Smooth muscle cell (in vitro differentiated cells): ENCODE measurements around the gene GOSR2. TPM values are rescaled to one million over a fixed set of nuclear protein-coding genes. Genes with fewer than 3 reads are reported as not detected.

Experiments
- DNase-seq: peaks from one replicate; lab custom pipeline; 2025; ENCODE audit not compliant: unreplicated experiment; lab: John Stamatoyannopoulos, UW
- H2AFZ ChIP-seq: fragments of 200-600 bp; sonication (generic); 2 replicates; pipeline ENCODE4 v1.6.0; 2016; ENCODE audit warnings: antibody characterized with exemption, low read depth, mild to moderate bottlenecking
- H3F3A ChIP-seq: fragments of 200-600 bp; sonication (generic); 2 replicates; pipeline ENCODE4 v1.6.0; 2017; ENCODE audit warnings: antibody characterized with exemption, low read depth
- H3K27ac ChIP-seq: fragments of 200-600 bp; sonication (generic); 2 replicates; pipeline ENCODE4 v1.5.1; 2016; ENCODE audit warnings: low read depth, mild to moderate bottlenecking
- H3K27me3 ChIP-seq: fragments of 200-600 bp; sonication (generic); 2 replicates; pipeline ENCODE4 v1.6.1; 2016; ENCODE audit warnings: low read depth, mild to moderate bottlenecking
- H3K36me3 ChIP-seq: fragments of 200-600 bp; sonication (generic); 2 replicates; pipeline ENCODE4 v1.5.1; 2016; ENCODE audit warnings: low read depth
- H3K4me1 ChIP-seq: fragments of 200-600 bp; sonication (generic); 2 replicates; pipeline ENCODE4 v1.5.1; 2016; ENCODE audit warnings: low read depth
- H3K4me2 ChIP-seq: fragments of 200-600 bp; sonication (generic); 2 replicates; pipeline ENCODE4 v1.6.0; 2016; ENCODE audit warnings: mild to moderate bottlenecking
- H3K4me3 ChIP-seq: fragments of 200-600 bp; sonication (generic); 2 replicates; pipeline ENCODE4 v1.5.1; 2016; ENCODE audit warnings: mild to moderate bottlenecking
- H3K79me2 ChIP-seq: fragments of 200-600 bp; sonication (generic); 2 replicates; pipeline ENCODE4 v1.6.0; 2016; ENCODE audit warnings: low read depth, mild to moderate bottlenecking
- H3K9ac ChIP-seq: fragments of 200-600 bp; sonication (generic); 2 replicates; pipeline ENCODE4 v1.6.0; 2016; ENCODE audit warnings: low read depth
- H3K9me3 ChIP-seq: fragments of 200-600 bp; sonication (generic); replicated peaks from 2 replicates; pipeline ENCODE4 v1.5.1; 2016; ENCODE audit warnings: low read depth
- H4K20me1 ChIP-seq: fragments of 200-600 bp; sonication (generic); 2 replicates; pipeline ENCODE4 v1.6.0; 2016; ENCODE audit warnings: low read depth
- CTCF ChIP-seq: fragments of 200-600 bp; sonication (generic); IDR thresholded peaks from 2 replicates; pipeline ENCODE4 v1.5.1; 2017; ENCODE audit warnings: borderline replicate concordance, mild to moderate bottlenecking, antibody characterized with exemption; ENCODE audit not compliant: insufficient read depth, poor library complexity, severe bottlenecking
- WGBS: methylation state at CpG from one replicate; pipeline ENCODE4 v1.1.7; 2016; ENCODE audit warnings: low lambda C conversion rate; 5-methylcytosine and 5-hydroxymethylcytosine counted together
- polyA plus RNA-seq: library from polyadenylated mRNA; unstranded; fragments of >200 nt; fragmentation: Nextera tagmentation; extraction: Ambion mirVana; gene quantifications from 2 replicates; pipeline ENCODE4 v1.2.1, GENCODE V29; 2016
- total RNA-seq: library from RNA; depleted of rRNA; stranded (reverse); fragments of >200 nt; gene quantifications from 2 replicates; pipeline ENCODE4 v1.2.3, GENCODE V29; 2014

GOSR2 gene
- total and polyA plus RNA-seq, 2 experiments from 2014 or later = 38.0 to 64.5 TPM

- no peak overlapping the region for H3K27ac ChIP-seq
- H3K9me3 ChIP-seq = no peaks in the 10 kb centered on the region
- no peaks in the 10 kb centered on the region for H3F3A ChIP-seq
- no peak overlapping the region for H2AFZ ChIP-seq
- peaks cover 3% of the 10 kb centered on the region for H3K4me1 ChIP-seq
- H3K79me2 ChIP-seq = no peaks in the 10 kb centered on the region
- 53% methylated on average over 13 of the region's 13 CpGs for WGBS
- H3K4me2 ChIP-seq = no peak overlapping the region
- no peak overlapping the region for H3K9ac ChIP-seq
- TF ChIP-seq CTCF = no peak
- DNase-seq = no peak
- H3K36me3 ChIP-seq = no peaks in the 10 kb centered on the region
- peaks cover 4% of the 10 kb centered on the region for H3K27me3 ChIP-seq
- no peaks in the 10 kb centered on the region for H4K20me1 ChIP-seq
- H3K4me3 ChIP-seq = no peak overlapping the region
Measured at GRCh38 chr17:46889992-46890564, 32.9 kb upstream of the GOSR2 start.

- Histone ChIP-seq H3K27me3 (peaks cover 3% of the 10 kb centered on the region), H3K4me2 (no peak overlapping the region), H3K9ac (no peak overlapping the region), H2AFZ (no peak overlapping the region), H3K36me3 (no peaks in the 10 kb centered on the region), H3F3A (no peaks in the 10 kb centered on the region), H4K20me1 (no peaks in the 10 kb centered on the region), H3K79me2 (no peaks in the 10 kb centered on the region), H3K4me3 (no peak overlapping the region), H3K27ac (no peak overlapping the region), H3K4me1 (peaks cover 3% of the 10 kb centered on the region), H3K9me3 (no peaks in the 10 kb centered on the region)
- no peak for TF ChIP-seq CTCF
- 90% methylated on average over 6 of the region's 6 CpGs for WGBS
- DNase-seq = no peak
Measured at GRCh38 chr17:46890638-46891037, 32.3 kb upstream of the GOSR2 start.

- Histone ChIP-seq H3K27ac (no peak overlapping the region), H3K27me3 (no peaks in the 10 kb centered on the region), H3K4me3 (no peak overlapping the region), H3F3A (no peaks in the 10 kb centered on the region), H3K9ac (no peak overlapping the region), H3K36me3 (no peaks in the 10 kb centered on the region), H4K20me1 (no peaks in the 10 kb centered on the region), H3K4me1 (peaks cover 3% of the 10 kb centered on the region), H2AFZ (no peak overlapping the region), H3K9me3 (no peaks in the 10 kb centered on the region), H3K79me2 (no peaks in the 10 kb centered on the region), H3K4me2 (no peak overlapping the region)
- TF ChIP-seq CTCF = no peak
- DNase-seq = no peak
- WGBS = 83% methylated on average over 4 of the region's 4 CpGs
Measured at GRCh38 chr17:46892192-46892703, 30.7 kb upstream of the GOSR2 start.

GRCh38 chr17:46894024-46894423, 28.9 kb upstream of the GOSR2 start:
- H3K36me3 ChIP-seq = no peaks in the 10 kb centered on the region
- H2AFZ ChIP-seq = no peak overlapping the region
- no peaks in the 10 kb centered on the region for H4K20me1 ChIP-seq
- H3K27me3 ChIP-seq = no peaks in the 10 kb centered on the region
- 82% methylated on average over 9 of the region's 9 CpGs for WGBS
- H3K27ac ChIP-seq = no peak overlapping the region
- H3F3A ChIP-seq = no peaks in the 10 kb centered on the region
- peaks cover 3% of the 10 kb centered on the region for H3K4me1 ChIP-seq
- H3K4me2 ChIP-seq = no peak overlapping the region
- H3K9ac ChIP-seq = no peak overlapping the region
- TF ChIP-seq CTCF = no peak
- no peak overlapping the region for H3K4me3 ChIP-seq
- no peaks in the 10 kb centered on the region for H3K79me2 ChIP-seq
- DNase-seq = no peak
- H3K9me3 ChIP-seq = no peaks in the 10 kb centered on the region
